Sigmoid colon (tissue), 4 donors: Measurements from ENCODE around the gene LINGO1.

ENCODE experiments used
- CTCF ChIP-seq, 4 experiments: fragments of 450-650 bp in 3 of 4; fragments of 200-600 bp in 1 of 4; IDR thresholded peaks; one replicate each; pipeline ENCODE4 v1.5.1; 2016 to 2019; ENCODE audit warnings: antibody characterized with exemption in 4 of 4, mild to moderate bottlenecking in 3 of 4, moderate library complexity in 2 of 4
- EP300 ChIP-seq, 4 donors: sonication (generic); formaldehyde crosslinking; IDR thresholded peaks; one replicate each; pipeline ENCODE4 v1.6.1; 2017; ENCODE audit warnings: antibody characterized with exemption in 4 of 4
- POLR2A ChIP-seq, 2 donors: fragments of 450-650 bp; IDR thresholded peaks; one replicate each; pipeline ENCODE4 v1.6.1; 2016; ENCODE audit warnings: antibody characterized with exemption in 2 of 2, mild to moderate bottlenecking in 2 of 2, moderate library complexity in 2 of 2
- POLR2AphosphoS5 ChIP-seq, 4 donors: sonication (generic); formaldehyde crosslinking; IDR thresholded peaks; one replicate each; pipeline ENCODE4 v1.6.1; 2017; ENCODE audit warnings: antibody characterized with exemption in 4 of 4

GRCh38 chr15:77606142-77607034 lies 26.3 kb downstream of the LINGO1 start:
- TF ChIP-seq CTCF (IDR thresholded peaks at IDR 0.05): no peak
- no peak for TF ChIP-seq EP300 (IDR thresholded peaks at IDR 0.05)
- no peak for TF ChIP-seq POLR2A (IDR thresholded peaks at IDR 0.05)
- no peak for TF ChIP-seq POLR2AphosphoS5 (IDR thresholded peaks at IDR 0.05)
